HG03060 (cell line): ENCODE data around the gene L3MBTL4.

Source experiments
- ATAC-seq: cut with Tn5 transposase; IDR thresholded peaks from one replicate; pipeline ENCODE4 v1.9.1; 2021; ENCODE audit warnings: low read depth, moderate number of reproducible peaks; ENCODE audit not compliant: unreplicated experiment

L3MBTL4 gene

DNA sequence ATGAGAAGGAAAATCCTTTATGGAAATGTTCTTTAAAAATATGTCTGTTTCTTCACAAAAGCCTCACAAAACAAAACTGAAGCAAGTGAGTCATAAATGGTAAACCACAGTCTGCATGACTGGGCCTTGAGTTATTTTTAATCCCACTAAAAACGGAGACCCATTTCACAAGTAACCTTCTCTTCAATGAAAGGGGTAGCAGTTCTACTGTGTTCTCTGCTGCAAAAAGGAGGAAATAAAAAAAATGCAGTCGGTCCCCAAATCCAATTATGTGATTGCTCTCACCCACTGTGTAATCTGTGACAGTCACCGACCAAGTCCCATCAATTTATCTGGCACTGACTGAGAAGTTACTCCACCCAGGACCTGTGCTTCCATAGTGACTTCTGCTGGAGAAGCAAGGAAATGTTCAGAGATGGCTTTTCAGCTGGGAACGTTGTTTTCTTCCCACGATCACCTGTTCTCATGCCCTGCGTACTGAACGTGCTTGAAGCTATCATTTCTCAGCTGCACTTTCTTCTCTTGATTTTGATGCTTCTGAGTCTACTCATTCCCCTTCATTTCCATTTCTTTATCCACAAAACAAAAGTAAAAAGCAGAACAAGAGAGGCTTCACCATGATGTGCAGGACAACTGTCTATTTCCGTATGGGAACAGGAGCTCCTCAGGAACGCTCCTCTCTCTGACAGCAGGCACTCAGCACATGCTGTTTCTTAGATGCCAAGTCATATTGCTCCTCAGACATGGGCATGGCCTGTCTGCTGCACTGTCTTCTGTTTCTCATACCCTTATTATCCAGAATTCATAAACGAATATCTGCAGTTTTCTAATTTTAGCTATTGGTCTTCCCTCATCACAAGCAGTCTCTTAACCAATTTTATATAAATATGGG lies 439.4 kb downstream of the L3MBTL4 start:
- peak; percentile 69 for ATAC-seq

DNA sequence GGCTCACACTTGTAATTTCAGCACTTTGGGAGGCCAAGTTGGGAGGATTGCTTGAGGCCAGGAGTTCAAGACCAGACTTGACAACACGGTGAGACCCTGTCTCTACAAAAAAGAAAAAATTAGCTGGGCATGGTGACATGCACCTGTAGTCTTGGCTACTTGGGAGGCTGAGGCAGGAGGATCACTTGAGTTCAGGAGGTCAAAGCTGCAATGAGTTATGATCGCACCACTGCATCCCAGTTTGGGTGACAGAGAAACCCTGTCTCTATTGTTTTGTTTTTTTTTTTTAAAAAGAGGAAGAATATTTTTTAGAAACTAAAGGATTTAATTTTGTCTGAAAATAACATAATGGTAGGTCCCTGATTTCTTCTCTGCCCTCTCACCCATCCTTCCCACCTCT lies 440.0 kb downstream of the L3MBTL4 start:
- ATAC-seq: no peak

DNA sequence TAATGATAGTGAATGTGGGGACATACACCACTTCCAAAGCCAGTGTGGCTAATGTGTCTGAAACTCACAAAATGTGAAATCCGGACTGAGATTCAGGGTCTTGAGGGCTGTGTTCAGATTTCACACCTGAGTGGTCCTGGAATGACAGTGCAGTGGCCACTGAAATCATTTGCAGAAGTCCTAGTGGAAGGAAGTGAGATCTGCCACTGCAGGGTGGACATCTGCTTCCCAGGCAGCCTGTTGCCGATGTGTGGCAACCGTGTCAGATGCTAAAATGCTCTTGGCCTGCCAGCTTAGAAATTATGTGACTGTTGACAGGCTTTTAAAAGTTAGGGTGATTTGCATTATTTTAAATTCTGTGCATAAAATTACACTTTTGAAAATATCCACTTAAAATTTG lies 441.6 kb downstream of the L3MBTL4 start:
- ATAC-seq: no peak

GRCh38 chr18:5972298-5972697 lies 442.4 kb downstream of the L3MBTL4 start:
- ATAC-seq: peak; percentile 37

GRCh38 chr18:5969989-5970403 lies 444.7 kb downstream of the L3MBTL4 start:
- no peak for ATAC-seq

GRCh38 chr18:5969355-5969988 lies 445.2 kb downstream of the L3MBTL4 start:
- no peak for ATAC-seq

GRCh38 chr18:5967666-5968065 lies 447.0 kb downstream of the L3MBTL4 start:
- no peak for ATAC-seq

DNA sequence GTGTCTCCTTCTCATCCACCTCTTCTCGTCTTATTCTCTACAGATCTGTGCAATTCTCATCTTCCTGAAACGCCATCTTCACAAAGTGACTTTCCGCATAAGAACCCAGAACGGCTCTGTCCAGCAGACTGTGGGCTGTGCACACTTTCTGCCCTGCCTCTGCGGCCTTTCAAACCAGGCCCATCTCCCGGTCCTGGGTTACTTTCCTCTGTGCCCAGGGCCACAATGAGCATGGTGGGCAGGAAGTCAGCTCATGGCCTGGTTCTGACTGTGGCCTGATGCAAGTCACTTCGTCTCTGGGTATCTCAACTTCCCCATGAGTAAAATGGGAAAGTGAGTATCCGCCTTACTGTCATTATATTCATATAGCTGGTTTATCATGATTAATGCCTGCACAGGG lies 447.7 kb downstream of the L3MBTL4 start:
- ATAC-seq: no peak

DNA sequence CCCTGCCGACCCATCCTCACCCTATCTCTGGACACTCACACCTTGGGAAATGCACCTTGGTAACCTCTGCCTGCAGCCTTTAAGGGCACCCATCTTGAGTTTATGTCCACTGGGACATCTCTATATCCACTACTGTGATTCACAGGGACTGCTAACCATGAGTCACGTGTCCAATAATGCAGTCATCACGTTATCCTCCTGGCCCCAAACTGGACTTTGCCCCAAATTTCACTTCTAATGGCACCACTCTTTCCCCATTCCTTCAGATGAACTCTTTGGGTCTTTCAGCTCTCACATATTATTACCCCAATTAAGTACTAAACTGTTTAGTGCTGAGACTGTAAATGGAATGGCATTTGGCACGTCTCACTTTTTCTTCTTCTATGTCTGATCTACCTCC lies 448.2 kb downstream of the L3MBTL4 start:
- no peak for ATAC-seq

DNA sequence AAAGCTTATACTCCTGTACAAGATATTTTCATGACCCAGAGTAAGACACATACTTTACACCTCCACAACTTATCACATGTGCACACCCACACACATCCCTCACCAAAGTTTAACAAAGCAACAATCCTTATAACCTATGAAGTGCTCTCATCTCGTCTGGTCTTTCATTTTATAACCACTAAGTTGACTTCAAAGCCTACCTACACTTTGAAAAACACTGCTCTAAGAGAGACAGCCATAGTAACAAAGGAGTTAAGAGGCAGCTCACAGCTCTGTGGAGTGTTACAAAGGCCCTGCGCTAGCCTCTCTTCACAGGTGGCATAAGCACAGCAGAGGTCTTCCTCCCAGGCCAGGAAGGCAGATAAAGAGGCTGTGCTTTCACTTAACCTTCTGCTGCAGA lies 449.7 kb downstream of the L3MBTL4 start:
- ATAC-seq: no peak

GRCh38 chr18:5964596-5964995 lies 450.1 kb downstream of the L3MBTL4 start:
- ATAC-seq: no peak

DNA sequence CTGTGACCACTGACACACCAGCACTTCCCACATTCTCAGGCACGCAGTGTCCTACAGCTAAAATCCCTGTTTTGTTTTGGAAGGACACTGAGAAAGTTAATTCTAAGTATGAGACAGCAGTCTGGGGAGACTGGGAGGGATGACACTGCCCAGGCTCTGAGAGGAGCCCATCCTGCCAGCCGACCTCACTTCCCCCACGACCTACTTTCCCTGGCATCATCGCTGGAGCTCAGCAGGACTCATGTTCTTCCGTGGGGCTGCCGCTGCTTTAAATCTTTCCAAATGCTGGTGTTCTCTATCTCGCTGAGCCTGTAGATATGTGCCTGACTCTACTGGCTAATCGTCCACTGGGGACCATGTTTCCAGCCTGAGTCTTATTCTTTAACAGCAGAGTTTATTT lies 450.6 kb downstream of the L3MBTL4 start:
- ATAC-seq: no peak

DNA sequence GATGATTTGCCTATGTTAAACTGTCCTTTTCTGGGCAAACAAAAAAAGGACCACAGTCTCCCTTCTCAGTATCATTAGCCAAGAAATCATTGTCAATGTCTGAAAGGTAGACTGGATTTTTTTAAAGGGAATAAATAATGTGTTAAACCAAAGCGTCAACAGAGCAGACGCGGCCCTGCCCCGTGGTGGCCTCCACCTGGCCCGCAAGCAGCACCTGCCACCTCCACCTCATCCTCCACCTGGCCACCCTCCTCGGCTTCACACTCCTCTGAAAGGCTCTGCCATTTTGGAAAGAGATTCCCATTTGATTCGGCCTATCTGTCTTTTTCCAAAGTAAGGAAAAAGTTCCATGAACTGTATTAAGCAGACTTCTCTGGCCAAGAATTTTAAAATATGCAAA lies 451.4 kb downstream of the L3MBTL4 start:
- no peak for ATAC-seq

DNA sequence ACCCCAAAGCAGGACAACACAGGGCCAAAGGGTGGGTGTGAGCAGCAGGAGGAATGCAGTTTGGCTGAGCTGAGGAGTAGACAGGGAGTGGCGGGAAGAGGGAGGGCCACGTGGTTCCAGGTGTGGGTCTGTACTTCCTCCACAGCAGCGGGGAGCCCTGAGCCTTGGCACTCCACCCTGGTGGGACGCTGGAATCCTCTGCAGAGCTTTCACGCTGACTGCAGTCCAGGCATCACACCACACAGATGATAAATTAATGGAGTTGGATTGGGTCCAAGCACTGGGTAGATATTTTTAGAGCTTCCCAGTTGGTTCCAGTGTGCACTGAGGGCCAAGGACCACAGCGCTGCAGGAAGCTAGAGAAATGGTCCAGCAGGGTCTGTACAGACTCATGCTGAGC lies 452.3 kb downstream of the L3MBTL4 start:
- ATAC-seq: no peak

GRCh38 chr18:5961828-5962150 lies 452.9 kb downstream of the L3MBTL4 start:
- ATAC-seq: no peak

GRCh38 chr18:5961097-5961827 lies 453.4 kb downstream of the L3MBTL4 start:
- no peak for ATAC-seq

DNA sequence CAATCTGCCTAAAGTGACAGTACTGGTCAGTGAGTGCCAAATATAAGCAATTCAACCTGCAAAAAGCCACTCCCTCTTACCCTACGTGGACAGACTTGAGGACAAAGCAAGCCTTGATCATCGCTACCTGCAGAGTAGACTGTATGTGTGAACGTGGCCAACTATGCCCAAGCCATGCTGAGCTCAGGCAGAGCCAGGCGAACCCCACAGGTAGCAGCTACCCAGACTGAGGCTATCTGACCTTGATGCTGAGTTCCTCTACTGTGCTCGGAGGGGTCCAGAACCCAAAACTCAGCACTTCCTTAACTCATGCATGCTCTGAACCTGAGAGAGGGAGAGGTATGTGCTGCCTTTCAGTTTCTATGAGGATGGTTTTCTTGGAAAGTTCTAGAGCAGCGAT lies 455.9 kb downstream of the L3MBTL4 start:
- no peak for ATAC-seq

GRCh38 chr18:5955861-5956260 lies 458.9 kb downstream of the L3MBTL4 start:
- no peak for ATAC-seq

- ATAC-seq: no peak
Measured at GRCh38 chr18:5951515-5952091, 463.1 kb downstream of the L3MBTL4 start.

- ATAC-seq: no peak
Measured at GRCh38 chr18:5948781-5949180, 465.9 kb downstream of the L3MBTL4 start.

GRCh38 chr18:5948237-5948636 lies 466.5 kb downstream of the L3MBTL4 start:
- no peak for ATAC-seq
